IMR-90 (cell line): Measurements from ENCODE around the gene RHCE. TPM values are rescaled to one million over a fixed set of nuclear protein-coding genes. Genes with fewer than 3 reads are reported as not detected.

Experiments
- ATAC-seq: fragments of 200-7000 bp; cut with Tn5 transposase; 2 replicates; pipeline ENCODE4 v1.9.1; 2020; ENCODE audit warnings: low read depth, mild to moderate bottlenecking, moderate library complexity
- BruUV-seq: library from RNA; stranded (reverse); fragments of 400-500 nt; replicated peaks from 2 replicates; lab custom pipeline; 2021; lab: Mats Ljungman, UMichigan
- CTCF ChIA-PET: fragments of 300-600 bp; formaldehyde crosslinking; extraction: SDS; loops from one replicate; lab custom pipeline; 2021; ENCODE audit warnings: antibody characterized with exemption; lab: Yijun Ruan, JAX
- POLR2A ChIA-PET: fragments of 300-600 bp; sonication (Branson Sonifier 250); formaldehyde crosslinking; loops from one replicate; lab custom pipeline; 2022; ENCODE audit warnings: antibody characterized with exemption; ENCODE audit not compliant: unreplicated experiment; lab: Charles Lee
- DNase-seq: peaks from one replicate; pipeline ENCODE4 v3.0.0; 2013
- H2AFZ ChIP-seq: replicated peaks from 2 replicates; pipeline ENCODE3; 2013; ENCODE audit warnings: low read length, mild to moderate bottlenecking; ENCODE audit not compliant: poor library complexity
- H2AK5ac ChIP-seq: 2 replicates; pipeline ENCODE4 v1.6.1; 2013; ENCODE audit warnings: low read depth, low read length, inconsistent platforms
- H2AK9ac ChIP-seq: replicated peaks from 2 replicates; pipeline ENCODE3; 2013; ENCODE audit warnings: mild to moderate bottlenecking, low read depth, low read length, moderate library complexity; ENCODE audit not compliant: poor library complexity
- H2BK120ac ChIP-seq: 2 replicates; pipeline ENCODE4 v1.6.1; 2013; ENCODE audit warnings: low read depth, low read length, inconsistent platforms
- H2BK15ac ChIP-seq: 3 replicates; pipeline ENCODE4 v1.6.1; 2013; ENCODE audit warnings: low read depth, low read length, inconsistent platforms
- H2BK20ac ChIP-seq: 2 replicates; pipeline ENCODE4 v1.6.1; 2013; ENCODE audit warnings: low read depth, mild to moderate bottlenecking, inconsistent platforms, low read length, moderate library complexity
- H2BK5ac ChIP-seq: 2 replicates; pipeline ENCODE4 v1.6.1; 2013; ENCODE audit warnings: mild to moderate bottlenecking, low read depth, low read length, inconsistent platforms; ENCODE audit not compliant: poor library complexity, severe bottlenecking
- H3K14ac ChIP-seq: replicated peaks from 2 replicates; pipeline ENCODE4 v1.6.1; 2013; ENCODE audit warnings: low read depth, low read length, inconsistent platforms
- H3K18ac ChIP-seq: 2 replicates; pipeline ENCODE4 v1.6.1; 2013; ENCODE audit warnings: low read depth, low read length, control low read depth
- H3K23ac ChIP-seq: 2 replicates; pipeline ENCODE4 v1.6.1; 2013; ENCODE audit warnings: low read depth, low read length, inconsistent platforms
- H3K27ac ChIP-seq: 2 replicates; pipeline ENCODE4 v1.5.1; 2013; ENCODE audit warnings: mild to moderate bottlenecking, control low read depth, low read length; ENCODE audit not compliant: insufficient read depth
- H3K27me3 ChIP-seq: 2 replicates; pipeline ENCODE4 v1.6.1; 2013; ENCODE audit warnings: low read length; ENCODE audit not compliant: control insufficient read depth, insufficient read depth
- H3K36me3 ChIP-seq: 2 replicates; pipeline ENCODE4 v1.6.1; 2013; ENCODE audit warnings: low read length, mixed read lengths; ENCODE audit not compliant: control insufficient read depth, insufficient read depth
- H3K4ac ChIP-seq: 2 replicates; pipeline ENCODE4 v1.6.1; 2013; ENCODE audit warnings: low read depth, low read length, inconsistent platforms
- H3K4me1 ChIP-seq: 2 replicates; pipeline ENCODE4 v1.6.1; 2013; ENCODE audit warnings: low read length, mixed read lengths; ENCODE audit not compliant: control insufficient read depth, insufficient read depth
- H3K4me2 ChIP-seq: 2 replicates; pipeline ENCODE4 v1.6.1; 2013; ENCODE audit warnings: low read depth, mild to moderate bottlenecking, control low read depth, low read length, moderate library complexity
- H3K4me3 ChIP-seq: 2 replicates; pipeline ENCODE4 v1.5.1; 2013; ENCODE audit warnings: low read depth, mild to moderate bottlenecking, control low read depth, low read length, moderate library complexity; ENCODE audit not compliant: insufficient read depth
- H3K56ac ChIP-seq: 2 replicates; pipeline ENCODE4 v1.6.1; 2013; ENCODE audit warnings: low read length, inconsistent platforms; ENCODE audit not compliant: insufficient read depth; ENCODE audit errors: extremely low read depth
- H3K79me1 ChIP-seq, 2 experiments: 2 replicates each; pipeline ENCODE4 v1.6.1; 2013; ENCODE audit warnings: low read length in 2 of 2, inconsistent platforms in 1 of 2, low read depth in 1 of 2
- H3K9ac ChIP-seq: 2 replicates; pipeline ENCODE4 v1.6.1; 2013; ENCODE audit warnings: low read depth, low read length, control low read depth
- H3K9me1 ChIP-seq: 2 replicates; pipeline ENCODE4 v1.6.1; 2013; ENCODE audit warnings: low read length, inconsistent platforms; ENCODE audit not compliant: insufficient read depth
- H3K9me3 ChIP-seq: 2 replicates; pipeline ENCODE4 v1.6.1; 2013; ENCODE audit warnings: low read length; ENCODE audit not compliant: control insufficient read depth, insufficient read depth
- H4K20me1 ChIP-seq: 2 replicates; pipeline ENCODE4 v1.6.1; 2013; ENCODE audit warnings: low read length, inconsistent platforms; ENCODE audit not compliant: insufficient read depth
- H4K5ac ChIP-seq: 2 replicates; pipeline ENCODE4 v1.6.1; 2013; ENCODE audit warnings: mild to moderate bottlenecking, low read depth, low read length, control low read depth
- H4K8ac ChIP-seq, 2 experiments: 2 replicates each; pipeline ENCODE4 v1.6.1; 2013; ENCODE audit warnings: low read depth in 2 of 2, low read length in 2 of 2, control low read depth in 1 of 2, inconsistent platforms in 1 of 2
- H4K91ac ChIP-seq: 2 replicates; pipeline ENCODE4 v1.6.1; 2013; ENCODE audit warnings: low read depth, low read length, inconsistent platforms; ENCODE audit not compliant: insufficient read depth
- BHLHE40 ChIP-seq: fragments of 150-350 bp; IDR thresholded peaks from 2 replicates; pipeline ENCODE4 v1.6.1; 2016; ENCODE audit warnings: mild to moderate bottlenecking, low read depth, low read length
- CEBPB ChIP-seq: IDR thresholded peaks from 2 replicates; pipeline ENCODE4 v1.6.1; 2012; ENCODE audit warnings: low read depth, low read length, improper control_type of control experiment
- CHD1 ChIP-seq: IDR thresholded peaks from 2 replicates; pipeline ENCODE4 v1.6.1; 2012; ENCODE audit warnings: low read depth, low read length, improper control_type of control experiment
- MAFK ChIP-seq: IDR thresholded peaks from 2 replicates; pipeline ENCODE4 v1.6.1; 2012; ENCODE audit warnings: low read depth, low read length, improper control_type of control experiment
- MAZ ChIP-seq: IDR thresholded peaks from 2 replicates; pipeline ENCODE4 v1.6.1; 2012; ENCODE audit warnings: low read depth, mild to moderate bottlenecking, low read length, improper control_type of control experiment, moderate library complexity, borderline replicate concordance
- NFE2L2 ChIP-seq: fragments of 150-350 bp; IDR thresholded peaks from 2 replicates; pipeline ENCODE4 v1.6.1; 2016; ENCODE audit warnings: low read depth, mild to moderate bottlenecking, low read length
- RAD21 ChIP-seq: IDR thresholded peaks from 2 replicates; pipeline ENCODE4 v1.6.1; 2012; ENCODE audit warnings: low read length, improper control_type of control experiment
- RFX5 ChIP-seq: IDR thresholded peaks from 2 replicates; pipeline ENCODE4 v1.8.0; 2012; ENCODE audit warnings: low read depth, mild to moderate bottlenecking, low read length, moderate library complexity
- SMC3 ChIP-seq: fragments of 150-350 bp; IDR thresholded peaks from 2 replicates; pipeline ENCODE4 v1.6.1; 2016; ENCODE audit warnings: low read depth, mild to moderate bottlenecking, antibody characterized with exemption, low read length, moderate library complexity
- WGBS, 2 experiments: methylation state at CpG; one replicate each; pipeline versions ENCODE4 v1.1.5 to v1.1.7; 2013; ENCODE audit warnings: missing lambda C conversion rate in 2 of 2; ENCODE audit not compliant: insufficient read length in 1 of 2; ENCODE audit errors: extremely low coverage in 2 of 2; 5-methylcytosine and 5-hydroxymethylcytosine counted together
- dilution Hi-C: fragments of 300-500 bp; cut with HindIII; formaldehyde crosslinking; loops from one replicate; pipeline ENCODE4 v1.14.3; 2018; ENCODE audit warnings: low sequenced_read_pairs; ENCODE audit not compliant: unreplicated experiment
- in situ Hi-C: fragments of 300-500 bp; cut with MboI; formaldehyde crosslinking; loops from 3 replicates; pipeline ENCODE4 v1.14.3; 2019; ENCODE audit warnings: low sequenced_read_pairs, inconsistent platforms, mixed read lengths
- intact Hi-C: fragments of 100-400 bp; cut with micrococcal nuclease; formaldehyde crosslinking; loops from 2 replicates; pipeline ENCODE4 v1.10.0; 2022
- polyA plus RNA-seq, 3 experiments: library from polyadenylated mRNA; depleted of rRNA; stranded (reverse); fragments of >200 nt; gene quantifications; 2 replicates each; pipeline ENCODE4 v1.2.3, GENCODE V29; 2012; ENCODE audit warnings: low replicate concordance in 1 of 3
- total RNA-seq: library from RNA; depleted of rRNA; stranded (reverse); fragments of >200 nt; gene quantifications from 2 replicates; pipeline ENCODE4 v1.2.3, GENCODE V29; 2012
- TF ChIP-seq, protein P1 (sequence below): fragments of 150-350 bp; IDR thresholded peaks from 2 replicates; pipeline ENCODE4 v1.6.1; 2016; ENCODE audit warnings: low read depth, mild to moderate bottlenecking, low read length, moderate library complexity, borderline replicate concordance
- TF ChIP-seq, protein P2 (sequence below): conservative IDR thresholded peaks from 2 replicates; pipeline ENCODE4 v1.5.1; 2012; ENCODE audit warnings: mild to moderate bottlenecking, low read depth, low read length, improper control_type of control experiment

RHCE gene
- total and polyA plus RNA-seq, 2 of the 4 experiments (the other 2 are of a cell fraction): 0.54 to 0.62 TPM

DNA sequence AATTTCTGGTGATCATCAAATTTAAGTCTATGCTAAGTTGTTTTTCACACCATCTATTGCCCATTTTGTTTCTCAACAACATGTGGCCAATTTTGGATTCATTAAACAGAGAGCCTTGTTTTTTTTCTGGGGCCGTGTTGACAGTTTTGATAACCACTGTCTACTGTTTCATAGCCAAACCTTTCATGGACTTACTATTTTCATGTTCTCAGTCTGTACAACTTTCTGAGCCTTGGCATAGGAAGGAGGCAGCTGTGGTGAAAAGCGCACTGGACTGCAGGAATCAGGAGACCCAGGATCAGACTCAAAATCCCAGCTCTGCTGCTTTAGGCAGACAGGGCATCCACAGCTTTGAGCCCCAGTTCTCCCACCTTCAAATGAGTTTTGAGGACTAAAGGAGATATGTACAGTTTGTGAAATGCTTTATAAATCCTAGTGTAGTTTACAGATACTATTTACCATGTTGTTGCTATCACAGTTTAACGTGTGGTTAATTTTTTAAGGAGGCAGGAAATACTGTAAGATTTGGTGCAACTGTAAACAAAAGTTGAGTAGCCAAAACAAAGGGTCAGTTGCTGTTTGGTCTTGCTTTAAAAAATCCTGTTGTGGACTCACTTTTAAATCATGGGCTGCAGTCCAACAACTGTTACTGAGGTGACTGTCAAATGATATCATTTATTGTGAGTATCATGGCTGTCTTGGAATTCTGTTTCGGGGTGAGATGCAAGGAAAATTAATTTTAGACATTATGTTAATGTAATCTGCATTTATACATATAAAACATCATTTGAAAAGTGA is 13.0 kb upstream of the RHCE start:
- Histone ChIP-seq H4K20me1 (peaks cover 32% of the 10 kb centered on the region; the same call in 1 of the 2 replicates), H3K4me1 (peaks cover 11% of the 10 kb centered on the region), H2BK120ac (no peak overlapping the region), H3K4me2 (peak overlapping the region; percentile 77), H3K4ac (no peak overlapping the region), H2BK15ac (no peak overlapping the region), H2AFZ (no peak overlapping the region), H2AK9ac (no peak overlapping the region), H3K18ac (no peak overlapping the region; the same call in 1 of the 2 replicates), H3K36me3 (peaks cover 2% of the 10 kb centered on the region; the same call in 1 of the 2 replicates), H3K27me3 (no peaks in the 10 kb centered on the region), H3K56ac (no peak overlapping the region), H4K8ac (no peak overlapping the region), H3K9me1 (peaks cover 2% of the 10 kb centered on the region), H3K14ac (no peak overlapping the region), H2BK20ac (no peak overlapping the region), H3K79me1 (peaks cover 25 to 57% of the 10 kb centered on the region in 2 experiments), H3K27ac (peak overlapping the region; percentile 71; the same call in 1 of the 2 replicates), H3K9me3 (no peaks in the 10 kb centered on the region), H3K9ac (peak overlapping the region; percentile 60; the same call in 1 of the 2 replicates), H4K5ac (no peak overlapping the region), H2AK5ac (no peak overlapping the region), H3K23ac (peak overlapping the region; percentile 49; the same call in 1 of the 2 replicates), H2BK5ac (no peak overlapping the region), H4K91ac (no peak overlapping the region), H3K4me3 (no peak overlapping the region)
- ATAC-seq: no peak
- no peak for TF ChIP-seq SMC3
- no peak for TF ChIP-seq MAZ
- no peak for TF ChIP-seq CHD1
- no peak for TF ChIP-seq RAD21
- TF ChIP-seq, protein P1, sequence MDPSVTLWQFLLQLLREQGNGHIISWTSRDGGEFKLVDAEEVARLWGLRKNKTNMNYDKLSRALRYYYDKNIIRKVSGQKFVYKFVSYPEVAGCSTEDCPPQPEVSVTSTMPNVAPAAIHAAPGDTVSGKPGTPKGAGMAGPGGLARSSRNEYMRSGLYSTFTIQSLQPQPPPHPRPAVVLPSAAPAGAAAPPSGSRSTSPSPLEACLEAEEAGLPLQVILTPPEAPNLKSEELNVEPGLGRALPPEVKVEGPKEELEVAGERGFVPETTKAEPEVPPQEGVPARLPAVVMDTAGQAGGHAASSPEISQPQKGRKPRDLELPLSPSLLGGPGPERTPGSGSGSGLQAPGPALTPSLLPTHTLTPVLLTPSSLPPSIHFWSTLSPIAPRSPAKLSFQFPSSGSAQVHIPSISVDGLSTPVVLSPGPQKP: no peak
- no peak for TF ChIP-seq RFX5
- TF ChIP-seq NFE2L2: no peak
- no peak for TF ChIP-seq BHLHE40
- TF ChIP-seq MAFK: no peak
- TF ChIP-seq, protein P2, sequence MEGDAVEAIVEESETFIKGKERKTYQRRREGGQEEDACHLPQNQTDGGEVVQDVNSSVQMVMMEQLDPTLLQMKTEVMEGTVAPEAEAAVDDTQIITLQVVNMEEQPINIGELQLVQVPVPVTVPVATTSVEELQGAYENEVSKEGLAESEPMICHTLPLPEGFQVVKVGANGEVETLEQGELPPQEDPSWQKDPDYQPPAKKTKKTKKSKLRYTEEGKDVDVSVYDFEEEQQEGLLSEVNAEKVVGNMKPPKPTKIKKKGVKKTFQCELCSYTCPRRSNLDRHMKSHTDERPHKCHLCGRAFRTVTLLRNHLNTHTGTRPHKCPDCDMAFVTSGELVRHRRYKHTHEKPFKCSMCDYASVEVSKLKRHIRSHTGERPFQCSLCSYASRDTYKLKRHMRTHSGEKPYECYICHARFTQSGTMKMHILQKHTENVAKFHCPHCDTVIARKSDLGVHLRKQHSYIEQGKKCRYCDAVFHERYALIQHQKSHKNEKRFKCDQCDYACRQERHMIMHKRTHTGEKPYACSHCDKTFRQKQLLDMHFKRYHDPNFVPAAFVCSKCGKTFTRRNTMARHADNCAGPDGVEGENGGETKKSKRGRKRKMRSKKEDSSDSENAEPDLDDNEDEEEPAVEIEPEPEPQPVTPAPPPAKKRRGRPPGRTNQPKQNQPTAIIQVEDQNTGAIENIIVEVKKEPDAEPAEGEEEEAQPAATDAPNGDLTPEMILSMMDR: no peak
- TF ChIP-seq CEBPB: no peak
- no TSS peak for BruUV-seq
- ChIA-PET POLR2A (no interaction called here), CTCF (no interaction called here)
- intact Hi-C loops (loop anchor here (5.0 to 10.0 kb wide), 2 partner anchors 51 to 89 kb away; no protein-coding TSS in a partner anchor), in situ Hi-C loops (no loop called here), dilution Hi-C loops (no loop called here)
- no peak for DNase-seq
- no CpG with 5 or more reads among the region's 4 CpGs for whole genome bisulfite sequencing, 2 experiments
